Measurements from ENCODE around the gene NVL. TPM values are rescaled to one million over a fixed set of nuclear protein-coding genes. Genes with fewer than 3 reads are reported as not detected.

Gene NVL
- total RNA-seq, 1 experiment from 2014 or later, result 33.4 TPM

DNA sequence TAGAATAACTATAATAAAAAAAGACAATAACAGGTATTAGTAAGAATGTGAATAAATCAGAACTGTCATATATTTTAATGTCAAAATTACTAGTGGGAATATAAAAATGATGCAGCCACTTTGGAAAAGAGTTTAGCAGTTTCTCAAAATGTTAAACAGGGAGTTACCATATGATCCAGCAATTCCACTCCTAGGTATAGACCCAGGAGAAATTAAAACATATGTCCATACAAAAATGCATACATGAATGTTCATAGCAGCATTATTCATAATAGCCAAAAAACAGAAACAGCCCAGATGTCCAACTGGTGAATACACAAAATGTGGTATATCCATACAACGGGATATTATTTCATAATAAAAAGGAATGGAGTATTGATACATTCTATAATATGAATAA, 71.6 kb downstream of the NVL start:
- no peak for DNase-seq (ENCODE audit: low spot score)
- no peaks in the 10 kb centered on the region for H3K27me3 Mint-ChIP-seq (ENCODE audit: low read depth)
- ChIA-PET CTCF (no interaction called here), POLR2A (no interaction called here)
- H3K9me3 Mint-ChIP-seq, result no peaks in the 10 kb centered on the region
- H3K4me1 Mint-ChIP-seq, result peaks cover 16% of the 10 kb centered on the region
- H3K36me3 Mint-ChIP-seq, result peaks cover 8% of the 10 kb centered on the region
- H3K27ac Mint-ChIP-seq, result no peak overlapping the region
- no peak overlapping the region for H3K4me3 Mint-ChIP-seq
- no peak for TF ChIP-seq ZNF281 (CRISPR knock-in tag; IDR thresholded peaks at IDR 0.05)
- no peak for TF ChIP-seq IRF2 (CRISPR knock-in tag; IDR thresholded peaks at IDR 0.05; ENCODE audit: borderline replicate concordance, low read depth)
- no peak for TF ChIP-seq FOXP4 (CRISPR knock-in tag; IDR thresholded peaks at IDR 0.05)
- no peak for TF ChIP-seq SMAD3 (CRISPR knock-in tag; IDR thresholded peaks at IDR 0.05; ENCODE audit: borderline replicate concordance)
- TF ChIP-seq CDX4 (CRISPR knock-in tag; IDR thresholded peaks at IDR 0.05; ENCODE audit: borderline replicate concordance), result no peak
- TF ChIP-seq FOXP1 (CRISPR knock-in tag; IDR thresholded peaks at IDR 0.05; ENCODE audit: borderline replicate concordance), result no peak
- TF ChIP-seq ARID4B (CRISPR knock-in tag; IDR thresholded peaks at IDR 0.05; ENCODE audit: borderline replicate concordance), result no peak
- no peak for TF ChIP-seq KAT7 (CRISPR knock-in tag; IDR thresholded peaks at IDR 0.05; ENCODE audit: borderline replicate concordance)
- TF ChIP-seq OVOL2 (CRISPR knock-in tag; IDR thresholded peaks at IDR 0.05; ENCODE audit: borderline replicate concordance), result no peak
- TF ChIP-seq SMAD4 (CRISPR knock-in tag; IDR thresholded peaks at IDR 0.05), result no peak
- TF ChIP-seq, protein P1, sequence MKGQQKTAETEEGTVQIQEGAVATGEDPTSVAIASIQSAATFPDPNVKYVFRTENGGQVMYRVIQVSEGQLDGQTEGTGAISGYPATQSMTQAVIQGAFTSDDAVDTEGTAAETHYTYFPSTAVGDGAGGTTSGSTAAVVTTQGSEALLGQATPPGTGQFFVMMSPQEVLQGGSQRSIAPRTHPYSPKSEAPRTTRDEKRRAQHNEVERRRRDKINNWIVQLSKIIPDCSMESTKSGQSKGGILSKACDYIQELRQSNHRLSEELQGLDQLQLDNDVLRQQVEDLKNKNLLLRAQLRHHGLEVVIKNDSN (CRISPR knock-in tag; IDR thresholded peaks at IDR 0.05), result no peak
- no peak for TF ChIP-seq IRF1 (CRISPR knock-in tag; IDR thresholded peaks at IDR 0.05)
- no peak for TF ChIP-seq SP1 (CRISPR knock-in tag; conservative IDR thresholded peaks at IDR 0.05)
- TF ChIP-seq ZNF396 (CRISPR knock-in tag; IDR thresholded peaks at IDR 0.05; ENCODE audit: borderline replicate concordance), result no peak
- TF ChIP-seq TEAD1 (CRISPR knock-in tag; IDR thresholded peaks at IDR 0.05), result no peak
- TF ChIP-seq MAX (CRISPR knock-in tag; IDR thresholded peaks at IDR 0.05), result no peak
- TF ChIP-seq E2F1 (CRISPR knock-in tag; IDR thresholded peaks at IDR 0.05), result no peak
- no peak for TF ChIP-seq PRRX2 (CRISPR knock-in tag; IDR thresholded peaks at IDR 0.05)
- TF ChIP-seq ZNF232 (CRISPR knock-in tag; IDR thresholded peaks at IDR 0.05), result no peak
- no peak for TF ChIP-seq MYBL2 (CRISPR knock-in tag; IDR thresholded peaks at IDR 0.05)
- no peak for ATAC-seq

Measured in WTC11 (cell line).